K562 (cell line): ENCODE results near the gene KRTAP5-6. TPM values are rescaled to one million over a fixed set of nuclear protein-coding genes. Genes with fewer than 3 reads are reported as not detected.

Experiments
- ATAC-seq: fragments of 200-7000 bp; cut with Tn5 transposase; 3 replicates; pipeline ENCODE4 v1.9.1; 2020; ENCODE audit warnings: moderate library complexity
- BruUV-seq: library from RNA; stranded (reverse); fragments of 400-500 nt; replicated peaks from 2 replicates; lab custom pipeline; 2021; lab: Mats Ljungman, UMichigan
- CTCF ChIA-PET: fragments of 300-600 bp; formaldehyde crosslinking; extraction: SDS; loops from one replicate; lab custom pipeline; 2021; ENCODE audit warnings: low intra/inter-chr PET ratio; lab: Yijun Ruan, JAX
- POLR2A ChIA-PET: fragments of 300-600, 350-650 bp; sonication (Branson Sonifier 250); formaldehyde crosslinking; extraction: SDS; loops from one replicate; lab custom pipeline; 2021; ENCODE audit warnings: antibody characterized with exemption, inconsistent platforms; lab: Yijun Ruan, JAX
- DNase-seq, 4 experiments: peaks; one replicate each; pipeline versions ENCODE4 v3.0.0 to v3.0.0-alpha.2; 2011 to 2018; ENCODE audit warnings: low spot score in 3 of 4, mixed read lengths in 3 of 4; ENCODE audit errors: extremely low read depth in 1 of 4
- FAIRE-seq: peaks from 2 replicates; lab custom pipeline; 2011; peaks lifted over from hg19 to GRCh38; lab: Jason Lieb, UNC
- H2AFZ ChIP-seq: 2 replicates; pipeline ENCODE4 v1.6.0; 2011; ENCODE audit warnings: low read depth, low read length, control low read depth, inconsistent platforms
- H3K27ac ChIP-seq: fragments of 200-600 bp; 3 replicates; pipeline ENCODE4 v1.8.0; 2011; ENCODE audit warnings: low read depth, mild to moderate bottlenecking, control low read depth, inconsistent platforms, low read length, moderate library complexity, mixed read lengths; ENCODE audit errors: extremely low read depth
- H3K27me3 ChIP-seq, 2 experiments: fragments of 300-600 bp in 1 of 2; 2 replicates in 1 of 2; 3 replicates in 1 of 2; pipeline versions ENCODE4 v1.6.0 to v1.8.0; 2011; ENCODE audit warnings: inconsistent platforms in 2 of 2, low read length in 2 of 2, mild to moderate bottlenecking in 1 of 2, mixed read lengths in 1 of 2, moderate library complexity in 1 of 2; ENCODE audit not compliant: control insufficient read depth in 2 of 2, insufficient read depth in 2 of 2
- H3K36me3 ChIP-seq: fragments of 300-600 bp; 3 replicates; pipeline ENCODE4 v1.8.0; 2011; ENCODE audit warnings: mild to moderate bottlenecking, low read length, inconsistent platforms; ENCODE audit not compliant: control insufficient read depth, insufficient read depth
- H3K4me1 ChIP-seq, 2 experiments: fragments of 200-600 bp in 1 of 2; replicated peaks in 1 of 2; 2 replicates in 1 of 2; 3 replicates in 1 of 2; pipeline versions ENCODE4 v1.5.1 to v1.8.0; 2011; ENCODE audit warnings: inconsistent platforms in 2 of 2, low read length in 2 of 2, mild to moderate bottlenecking in 1 of 2, mixed read lengths in 1 of 2, moderate library complexity in 1 of 2; ENCODE audit not compliant: control insufficient read depth in 2 of 2, insufficient read depth in 2 of 2
- H3K4me2 ChIP-seq: 2 replicates; pipeline ENCODE4 v1.6.1; 2011; ENCODE audit warnings: low read length, control low read depth, inconsistent platforms, mixed read lengths; ENCODE audit not compliant: insufficient read depth
- H3K4me3 ChIP-seq: fragments of 200-600 bp; sonication (generic), shearing (Covaris generic); 2 replicates; pipeline ENCODE4 v1.5.1; 2016; ENCODE audit warnings: control low read depth, inconsistent platforms
- H3K79me2 ChIP-seq: fragments of 200-600 bp; 3 replicates; pipeline ENCODE4 v1.8.0; 2011; ENCODE audit warnings: low read length, inconsistent platforms; ENCODE audit not compliant: control insufficient read depth, insufficient read depth
- H3K9ac ChIP-seq, 2 experiments: 2 replicates each; pipeline versions ENCODE4 v1.6.0 to v1.6.1; 2011; ENCODE audit warnings: low read depth in 2 of 2, low read length in 2 of 2, control low read depth in 1 of 2, inconsistent platforms in 1 of 2, mild to moderate bottlenecking in 1 of 2, mixed read lengths in 1 of 2; ENCODE audit not compliant: insufficient read depth in 1 of 2
- H3K9me1 ChIP-seq: one replicate; pipeline ENCODE4 v1.6.0; 2011; ENCODE audit warnings: inconsistent platforms, mild to moderate bottlenecking, low read length, moderate library complexity; ENCODE audit not compliant: control insufficient read depth, insufficient read depth
- H3K9me3 ChIP-seq: replicated peaks from 2 replicates; pipeline ENCODE4 v1.5.1; 2011; ENCODE audit warnings: low read depth, low read length, inconsistent platforms; ENCODE audit not compliant: control insufficient read depth, insufficient read depth
- H4K20me1 ChIP-seq: replicated peaks from 2 replicates; pipeline ENCODE4 v1.6.1; 2011; ENCODE audit warnings: low read length, inconsistent platforms, mixed read lengths; ENCODE audit not compliant: control insufficient read depth, insufficient read depth
- ARNT ChIP-seq, 2 experiments: fragments of 450-650 bp; IDR thresholded peaks; 2 replicates each; pipeline ENCODE4 v1.6.1; 2016; ENCODE audit warnings: mild to moderate bottlenecking in 1 of 2
- BCOR ChIP-seq: fragments of 450-650 bp; IDR thresholded peaks from 2 replicates; pipeline ENCODE4 v1.6.1; 2016
- NBN ChIP-seq: fragments of 450-650 bp; IDR thresholded peaks from 2 replicates; pipeline ENCODE4 v1.6.1; 2016; ENCODE audit warnings: low read depth, mild to moderate bottlenecking
- SAFB2 ChIP-seq: fragments of 200-400 bp; formaldehyde crosslinking; IDR thresholded peaks from 2 replicates; pipeline ENCODE4 v1.6.1; 2018; ENCODE audit warnings: borderline replicate concordance, low read length, low read depth, moderate library complexity; ENCODE audit not compliant: severe bottlenecking
- ZNF668 ChIP-seq: fragments of 250-450 bp; sonication (Bioruptor Pico); IDR thresholded peaks from 2 replicates; pipeline ENCODE4 v1.8.0; 2022; ENCODE audit warnings: mild to moderate bottlenecking, inconsistent platforms
- WGBS: fragments of 100-300 bp; shearing (Covaris generic); methylation state at CpG from one replicate; pipeline ENCODE4 v1.1.6; 2016; ENCODE audit warnings: low coverage, mixed read lengths; ENCODE audit not compliant: insufficient coverage; ENCODE audit errors: missing lambda C conversion rate; 5-methylcytosine and 5-hydroxymethylcytosine counted together
- in situ Hi-C: fragments of 300-500 bp; cut with MboI; formaldehyde crosslinking; loops from 4 replicates; pipeline ENCODE4 v1.15.0; 2018; ENCODE audit warnings: inconsistent platforms, mixed read lengths
- intact Hi-C: fragments of 100-400 bp; cut with micrococcal nuclease; formaldehyde crosslinking; loops from 2 replicates; pipeline ENCODE4 v1.14.2; 2022
- polyA plus RNA-seq, 8 experiments: library from polyadenylated mRNA; depleted of rRNA in 4 of 8; stranded (reverse) in 5 of 8; unstranded in 3 of 8; fragments of >200 nt; fragmentation: Nextera tagmentation in 2 of 8; fragmentation: Illumina TruSeq in 1 of 8; extraction: Ambion mirVana in 2 of 8; extraction: Trizol in 1 of 8; gene quantifications; 2 replicates each; pipeline versions ENCODE4 v1.2.1 to v1.2.3, GENCODE V29; 2011 to 2014; ENCODE audit warnings: inconsistent platforms in 1 of 8, missing spikeins in 1 of 8
- total RNA-seq, 7 experiments: library from RNA; depleted of rRNA in 6 of 7; stranded (reverse); fragments of >200 nt in 6 of 7; fragmentation: Illumina TruSeq in 2 of 7; extraction: Trizol in 2 of 7; gene quantifications; 2 replicates each; pipeline versions ENCODE4 v1.2.1 to v1.2.3, GENCODE V29; 2011 to 2021; ENCODE audit warnings: low replicate concordance in 1 of 7
- TF ChIP-seq, protein P1 (sequence below): fragments of 250-450 bp; sonication (Bioruptor Pico); IDR thresholded peaks from 2 replicates; pipeline ENCODE4 v1.5.0; 2020; ENCODE audit warnings: mild to moderate bottlenecking

KRTAP5-6 gene
- total and polyA plus RNA-seq, 9 of the 15 experiments (the other 6 are each of a cell fraction or from before 2014, with no cell fraction given), result not detected

DNA sequence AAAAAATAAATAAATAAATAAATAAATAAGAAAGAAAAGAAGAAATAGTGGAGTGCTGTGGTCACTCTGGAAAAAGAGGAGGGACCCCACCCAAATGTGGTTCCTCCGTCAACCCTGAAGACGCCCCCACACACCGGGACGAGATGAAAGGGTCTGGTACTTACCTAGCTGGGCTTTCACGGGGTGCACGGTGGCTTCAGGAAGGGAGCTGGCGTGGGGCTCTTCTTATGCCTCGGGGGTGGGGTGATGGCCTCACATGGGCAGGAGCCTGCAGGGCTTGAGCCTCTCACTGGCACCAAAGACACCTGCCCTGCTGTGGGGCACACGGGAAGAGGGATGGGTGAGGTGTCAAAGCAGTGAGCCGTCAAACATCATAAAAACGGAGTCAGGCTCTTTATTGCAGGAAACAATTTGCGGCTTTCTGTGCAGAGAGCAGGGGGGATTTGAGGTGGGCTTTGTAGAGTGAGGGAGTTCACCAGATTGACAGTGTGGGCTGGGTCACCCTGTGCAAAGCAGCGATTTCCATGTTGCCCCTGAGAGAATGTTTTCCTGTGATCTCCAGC is 28.0 kb upstream of the KRTAP5-6 start:
- 0% methylated on average over 12 of the region's 13 CpGs for WGBS
- H3K4me2 ChIP-seq, result no peak overlapping the region
- no peak overlapping the region for H3K9ac ChIP-seq
- H3K4me1 ChIP-seq, result no peaks in the 10 kb centered on the region
- H3K27ac ChIP-seq, result no peak overlapping the region
- ChIA-PET CTCF (no interaction called here), POLR2A (no interaction called here)
- H3K27me3 ChIP-seq, result peaks cover 34 to 43% of the 10 kb centered on the region in 2 experiments
- in situ Hi-C loops (no loop called here), intact Hi-C loops (no loop called here)
- H2AFZ ChIP-seq, result no peak overlapping the region
- ATAC-seq, result no peak
- H3K9me1 ChIP-seq, result peaks cover 2% of the 10 kb centered on the region
- DNase-seq, result no peak
- H4K20me1 ChIP-seq, result 0 out of 2 replicates have a peak, but pooled peaks cover 9% of the 10 kb centered on the region
- no peak overlapping the region for H3K4me3 ChIP-seq
- no peaks in the 10 kb centered on the region for H3K9me3 ChIP-seq
- no peak for FAIRE-seq
- H3K36me3 ChIP-seq, result no peaks in the 10 kb centered on the region
- BruUV-seq, result no TSS peak
- H3K79me2 ChIP-seq, result no peaks in the 10 kb centered on the region
- TF ChIP-seq ARNT (IDR thresholded peaks at IDR 0.05) (no peak), NBN (no peak), BCOR (no peak), ZNF668 (CRISPR knock-in tag) (no peak), SAFB2 (no peak)
- TF ChIP-seq, protein P1, sequence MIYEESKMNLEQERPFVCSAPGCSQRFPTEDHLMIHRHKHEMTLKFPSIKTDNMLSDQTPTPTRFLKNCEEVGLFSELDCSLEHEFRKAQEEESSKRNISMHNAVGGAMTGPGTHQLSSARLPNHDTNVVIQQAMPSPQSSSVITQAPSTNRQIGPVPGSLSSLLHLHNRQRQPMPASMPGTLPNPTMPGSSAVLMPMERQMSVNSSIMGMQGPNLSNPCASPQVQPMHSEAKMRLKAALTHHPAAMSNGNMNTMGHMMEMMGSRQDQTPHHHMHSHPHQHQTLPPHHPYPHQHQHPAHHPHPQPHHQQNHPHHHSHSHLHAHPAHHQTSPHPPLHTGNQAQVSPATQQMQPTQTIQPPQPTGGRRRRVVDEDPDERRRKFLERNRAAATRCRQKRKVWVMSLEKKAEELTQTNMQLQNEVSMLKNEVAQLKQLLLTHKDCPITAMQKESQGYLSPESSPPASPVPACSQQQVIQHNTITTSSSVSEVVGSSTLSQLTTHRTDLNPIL, result no peak
